Endodermal cell (in vitro differentiated cells): ENCODE measurements around the gene ZNF396. TPM values are rescaled to one million over a fixed set of nuclear protein-coding genes. Genes with fewer than 3 reads are reported as not detected.
A peak's percentile ranks its signal among the peaks of the same experiment; 100 is the strongest.

Experiments
- DNase-seq: peaks from one replicate; pipeline ENCODE4 v3.0.0-alpha.2; 2017
- H3K27ac ChIP-seq: 2 replicates; pipeline ENCODE4 v1.5.1; 2013; ENCODE audit warnings: mild to moderate bottlenecking, low read depth, low read length, moderate library complexity
- H3K27me3 ChIP-seq: 2 replicates; pipeline ENCODE4 v1.6.1; 2013; ENCODE audit warnings: mild to moderate bottlenecking, low read length, moderate library complexity; ENCODE audit not compliant: insufficient read depth, control insufficient read depth, poor library complexity, severe bottlenecking
- H3K36me3 ChIP-seq: 2 replicates; pipeline ENCODE4 v1.7.0; 2013; ENCODE audit warnings: mild to moderate bottlenecking, low read length, moderate library complexity; ENCODE audit not compliant: control insufficient read depth, insufficient read depth
- H3K4me1 ChIP-seq: one replicate; pipeline ENCODE4 v1.7.0; 2013; ENCODE audit warnings: low read length; ENCODE audit not compliant: control insufficient read depth, insufficient read depth
- H3K4me3 ChIP-seq: 2 replicates; pipeline ENCODE4 v1.5.1; 2013; ENCODE audit warnings: mild to moderate bottlenecking, low read length, moderate library complexity
- H3K9ac ChIP-seq: 2 replicates; pipeline ENCODE4 v1.6.1; 2013; ENCODE audit warnings: mild to moderate bottlenecking, low read length, moderate library complexity; ENCODE audit not compliant: poor library complexity, severe bottlenecking; ENCODE audit errors: extremely low read depth
- H3K9me3 ChIP-seq: 2 replicates; pipeline ENCODE4 v1.6.1; 2013; ENCODE audit warnings: mild to moderate bottlenecking, low read length, moderate library complexity; ENCODE audit not compliant: control insufficient read depth
- H3K27ac Mint-ChIP-seq: 2 replicates; pipeline ENCODE4 v1.8.0; 2020; ENCODE audit warnings: mixed read lengths
- H3K27me3 Mint-ChIP-seq: 2 replicates; pipeline ENCODE4 v1.8.0; 2021; ENCODE audit warnings: mild to moderate bottlenecking, mixed read lengths; ENCODE audit not compliant: insufficient read depth
- H3K36me3 Mint-ChIP-seq: 2 replicates; pipeline ENCODE4 v1.8.0; 2020; ENCODE audit warnings: low read depth, mixed read lengths
- H3K4me1 Mint-ChIP-seq: 2 replicates; pipeline ENCODE4 v1.8.0; 2020; ENCODE audit warnings: mixed read lengths
- H3K4me3 Mint-ChIP-seq: 2 replicates; pipeline ENCODE4 v1.8.0; 2020; ENCODE audit warnings: mild to moderate bottlenecking, moderate library complexity, mixed read lengths
- H3K9me3 Mint-ChIP-seq: 2 replicates; pipeline ENCODE4 v1.8.0; 2020; ENCODE audit warnings: mild to moderate bottlenecking, mixed read lengths
- CTCF ChIP-seq: fragments of 200-600 bp; sonication (generic); conservative IDR thresholded peaks from 2 replicates; pipeline ENCODE4 v1.5.0; 2021; ENCODE audit warnings: antibody characterized with exemption, mild to moderate bottlenecking
- WGBS, 2 experiments: methylation state at CpG; one replicate each; pipeline versions ENCODE4 v1.1.5 to v1.1.7; 2013; ENCODE audit warnings: missing lambda C conversion rate in 2 of 2, mixed read lengths in 1 of 2; ENCODE audit not compliant: insufficient coverage in 1 of 2, insufficient read length in 1 of 2; 5-methylcytosine and 5-hydroxymethylcytosine counted together
- long read RNA-seq, 4 experiments: library from polyadenylated mRNA in 2 of 4; library from RNA in 1 of 4; library from capped mRNA in 1 of 4; stranded (forward) in 3 of 4; unstranded in 1 of 4; transcript quantifications; one replicate each; pipeline ENCODE4 v2.0.0, GENCODE V29; 2020 to 2021; ENCODE audit warnings: inconsistent platforms in 1 of 4
- polyA plus RNA-seq, 2 experiments: library from polyadenylated mRNA; stranded (reverse); fragments of 50-300 nt; gene quantifications; one replicate each; pipeline ENCODE4 v1.2.3, GENCODE V29; 2013
- total RNA-seq, 2 donors: library from RNA; stranded (reverse); fragmentation: NEBNext Ultra II Directional in 1 of 2; extraction: Animal tissue kit (Norgen Biotek cat#: 25700) in 1 of 2; gene quantifications; 2 replicates in 1 of 2; 3 replicates in 1 of 2; pipeline ENCODE4 v1.2.1, GENCODE V29; 2021

ZNF396 gene
- total RNA-seq: 1 to 10 TPM; 5.4 to 8.5 TPM
- 3.2 TPM for polyA plus RNA-seq (2013, experiment 1 of 2)
- polyA plus RNA-seq (2013, experiment 2 of 2): 3.1 TPM
- long read RNA-seq, experiment 1, partial matches to known transcripts: 0 of 1 reads
- long read RNA-seq, experiment 1, other reads (novel, unspliced or antisense): 1 of 1 reads
- long read RNA-seq, experiment 2, partial matches to known transcripts: 8 of 18 reads
- long read RNA-seq, experiment 2, other reads (novel, unspliced or antisense): 3 of 18 reads
- long read RNA-seq, experiment 3, transcript ZNF396-206 (4 exons, 2,752 nt): major isoform, 9 of 14 reads
- long read RNA-seq, experiment 3, partial matches to known transcripts: 2 of 14 reads
- long read RNA-seq, experiment 3, other reads (novel, unspliced or antisense): 1 of 14 reads
- long read RNA-seq, experiment 4, transcript ZNF396-206 (4 exons, 2,752 nt): major isoform, 5 of 5 reads
- long read RNA-seq, experiment 4, partial matches to known transcripts: 0 of 5 reads
- long read RNA-seq, experiment 4, other reads (novel, unspliced or antisense): 0 of 5 reads

GRCh38 chr18:35376742-35377695 is at the start of gene ZNF396:
TSS of gene ZNF396 (minus strand) at chr18:35377337. CDS start at chr18:35374292, 3,045 bp downstream.
- 5 to 11% methylated on average over 20 to 78 of the region's 78 CpGs for WGBS, 2 experiments
- H3K27ac Mint-ChIP-seq: peak within 1 kb of the TSS; percentile 79
- peaks cover 9% of the 10 kb centered on the region for H3K9me3 Mint-ChIP-seq
- H3K9ac ChIP-seq: peak within 1 kb of the TSS; percentile 59
- H3K36me3 ChIP-seq: no peaks in the 10 kb centered on the region
- no peaks in the 10 kb centered on the region for H3K4me1 ChIP-seq
- peaks cover 14% of the 10 kb centered on the region for H3K4me1 Mint-ChIP-seq
- no peak within 1 kb of the TSS for H3K27ac ChIP-seq
- H3K36me3 Mint-ChIP-seq: peaks cover 6% of the 10 kb centered on the region
- TF ChIP-seq CTCF: no peak
- peak; percentile 95 for DNase-seq
- H3K4me3 ChIP-seq: peak within 1 kb of the TSS; percentile 87
- H3K27me3 Mint-ChIP-seq: peaks cover 3% of the 10 kb centered on the region
- H3K9me3 ChIP-seq: peaks cover 5% of the 10 kb centered on the region
- H3K4me3 Mint-ChIP-seq: peak within 1 kb of the TSS; percentile 73
- H3K27me3 ChIP-seq: no peaks in the 10 kb centered on the region

GRCh38 chr18:35426786-35427185 is 49.6 kb upstream of the ZNF396 start:
- no peaks in the 10 kb centered on the region for H3K36me3 Mint-ChIP-seq
- DNase-seq: no peak
- H3K27me3 Mint-ChIP-seq: no peaks in the 10 kb centered on the region
- H3K27me3 ChIP-seq: no peaks in the 10 kb centered on the region
- H3K4me3 Mint-ChIP-seq: no peak overlapping the region
- H3K4me3 ChIP-seq: no peak overlapping the region
- H3K9ac ChIP-seq: no peak overlapping the region
- no peak for TF ChIP-seq CTCF
- no peaks in the 10 kb centered on the region for H3K36me3 ChIP-seq
- H3K9me3 ChIP-seq: no peaks in the 10 kb centered on the region
- WGBS, 2 experiments: 89 to 91% methylated on average over 4 to 5 of the region's 5 CpGs
- peaks cover 18% of the 10 kb centered on the region for H3K4me1 Mint-ChIP-seq
- H3K27ac Mint-ChIP-seq: no peak overlapping the region
- H3K4me1 ChIP-seq: peaks cover 4% of the 10 kb centered on the region
- H3K9me3 Mint-ChIP-seq: no peaks in the 10 kb centered on the region
- no peak overlapping the region for H3K27ac ChIP-seq

GRCh38 chr18:35424356-35424755 is 47.2 kb upstream of the ZNF396 start:
- Mint-ChIP-seq H3K27me3 (no peaks in the 10 kb centered on the region), H3K27ac (no peak overlapping the region), H3K4me3 (no peak overlapping the region), H3K9me3 (no peaks in the 10 kb centered on the region), H3K36me3 (no peaks in the 10 kb centered on the region), H3K4me1 (peaks cover 18% of the 10 kb centered on the region)
- 81 to 83% methylated on average over 2 to 3 of the region's 3 CpGs for WGBS, 2 experiments
- no peak for TF ChIP-seq CTCF
- peaks cover 4% of the 10 kb centered on the region for H3K4me1 ChIP-seq
- no peak overlapping the region for H3K27ac ChIP-seq
- no peak overlapping the region for H3K9ac ChIP-seq
- no peaks in the 10 kb centered on the region for H3K36me3 ChIP-seq
- no peak overlapping the region for H3K4me3 ChIP-seq
- no peaks in the 10 kb centered on the region for H3K27me3 ChIP-seq
- H3K9me3 ChIP-seq: peaks cover 5% of the 10 kb centered on the region
- DNase-seq: no peak
